HepG2 (cell line): ENCODE results near the gene PLSCR1. TPM values are rescaled to one million over a fixed set of nuclear protein-coding genes. Genes with fewer than 3 reads are reported as not detected.

Experiments used
- ATAC-seq: fragments of 200-7000 bp; cut with Tn5 transposase; 3 replicates; pipeline ENCODE4 v1.9.1; 2020; ENCODE audit warnings: mild to moderate bottlenecking, moderate library complexity
- BruUV-seq: library from RNA; stranded (reverse); fragments of 400-500 nt; replicated peaks from 2 replicates; lab custom pipeline; 2021; lab: Mats Ljungman, UMichigan
- CTCF ChIA-PET: fragments of 300-600 bp; formaldehyde crosslinking; extraction: SDS; loops from one replicate; lab custom pipeline; 2021; ENCODE audit warnings: low total read pairs, inconsistent platforms, low intra/inter-chr PET ratio; lab: Yijun Ruan, JAX
- POLR2A ChIA-PET: fragments of 350-600 bp; sonication (Branson Sonifier 250); formaldehyde crosslinking; loops from one replicate; lab custom pipeline; 2020; ENCODE audit warnings: antibody characterized with exemption, inconsistent platforms; lab: Yijun Ruan, JAX
- DNase-seq: peaks from one replicate; pipeline ENCODE4 v3.0.0-alpha.2; 2015; ENCODE audit warnings: low spot score
- FAIRE-seq: peaks from 3 replicates; lab custom pipeline; 2011; peaks lifted over from hg19 to GRCh38; lab: Jason Lieb, UNC
- H2AFZ ChIP-seq: one replicate; pipeline ENCODE4 v1.6.1; 2011; ENCODE audit warnings: low read length, inconsistent platforms
- H3K27ac ChIP-seq: fragments of 300-600 bp; 3 replicates; pipeline ENCODE4 v1.8.0; 2011; ENCODE audit warnings: mixed run types, mild to moderate bottlenecking, mixed read lengths, low read length, inconsistent platforms; ENCODE audit not compliant: insufficient read depth; ENCODE audit errors: extremely low read length
- H3K27me3 ChIP-seq, 2 experiments: fragments of 200-600 bp in 1 of 2; 2 replicates in 1 of 2; 3 replicates in 1 of 2; pipeline versions ENCODE4 v1.6.0 to v1.8.0; 2011; ENCODE audit warnings: low read length in 2 of 2, mild to moderate bottlenecking in 2 of 2, moderate library complexity in 2 of 2, inconsistent platforms in 1 of 2; ENCODE audit not compliant: insufficient read depth in 2 of 2, control insufficient read depth in 1 of 2
- H3K36me3 ChIP-seq, 2 experiments: fragments of 200-600 bp in 1 of 2; replicated peaks in 1 of 2; 2 replicates in 1 of 2; 3 replicates in 1 of 2; pipeline versions ENCODE4 v1.5.1 to v1.8.0; 2011; ENCODE audit warnings: low read length in 2 of 2, inconsistent platforms in 1 of 2; ENCODE audit not compliant: insufficient read depth in 2 of 2, control insufficient read depth in 1 of 2
- H3K4me1 ChIP-seq: 2 replicates; pipeline ENCODE4 v1.5.1; 2012; ENCODE audit warnings: low read length, inconsistent platforms; ENCODE audit not compliant: insufficient read depth
- H3K4me2 ChIP-seq: 2 replicates; pipeline ENCODE4 v1.6.0; 2011; ENCODE audit warnings: low read depth, low read length, inconsistent platforms
- H3K4me3 ChIP-seq, 3 experiments: fragments of 200-600 bp in 1 of 3; sonication (generic), shearing (Covaris generic) in 1 of 3; replicated peaks in 1 of 3; 2 replicates each; pipeline ENCODE4 v1.5.1; 2011 to 2016; ENCODE audit warnings: low read length in 3 of 3, inconsistent platforms in 2 of 3, low read depth in 2 of 3, mild to moderate bottlenecking in 2 of 3, control low read depth in 1 of 3, mixed read lengths in 1 of 3; ENCODE audit not compliant: insufficient read depth in 1 of 3
- H3K79me2 ChIP-seq: one replicate; pipeline ENCODE4 v1.6.1; 2011; ENCODE audit warnings: low read length, inconsistent platforms; ENCODE audit not compliant: insufficient read depth
- H3K9ac ChIP-seq: 2 replicates; pipeline ENCODE4 v1.6.0; 2011; ENCODE audit warnings: mild to moderate bottlenecking, low read depth, low read length, inconsistent platforms; ENCODE audit not compliant: insufficient read depth
- H3K9me3 ChIP-seq: 2 replicates; pipeline ENCODE4 v1.5.1; 2012; ENCODE audit warnings: mild to moderate bottlenecking, low read length
- H4K20me1 ChIP-seq: 2 replicates; pipeline ENCODE4 v1.6.0; 2011; ENCODE audit warnings: inconsistent platforms, mild to moderate bottlenecking, low read length, moderate library complexity; ENCODE audit not compliant: insufficient read depth
- ARNT2 ChIP-seq: sonication (generic); formaldehyde crosslinking; IDR thresholded peaks from 2 replicates; pipeline ENCODE4 v1.8.0; 2022; ENCODE audit warnings: mild to moderate bottlenecking, low read depth, missing genetic modification reagents, moderate library complexity
- FOXK2 ChIP-seq: fragments of 450-650 bp; IDR thresholded peaks from 2 replicates; pipeline ENCODE4 v1.6.1; 2016
- FOXM1 ChIP-seq: sonication (generic); formaldehyde crosslinking; IDR thresholded peaks from 2 replicates; pipeline ENCODE4 v1.5.0; 2020; ENCODE audit warnings: missing genetic modification reagents
- KDM3A ChIP-seq: IDR thresholded peaks from 2 replicates; pipeline ENCODE4 v1.6.1; 2018; ENCODE audit warnings: low read depth, missing compliant biosample characterization
- MTA1 ChIP-seq: sonication (generic); formaldehyde crosslinking; IDR thresholded peaks from 2 replicates; pipeline ENCODE4 v1.4.0; 2020; ENCODE audit warnings: missing genetic modification reagents, mild to moderate bottlenecking, borderline replicate concordance
- SATB2 ChIP-seq: sonication (generic); formaldehyde crosslinking; IDR thresholded peaks from 2 replicates; pipeline ENCODE4 v1.5.0; 2020; ENCODE audit warnings: missing genetic modification reagents
- SMAD3 ChIP-seq: sonication (generic); formaldehyde crosslinking; IDR thresholded peaks from 2 replicates; pipeline ENCODE4 v1.4.0; 2020; ENCODE audit warnings: missing genetic modification reagents
- TGIF2 ChIP-seq: IDR thresholded peaks from 2 replicates; pipeline ENCODE4 v1.6.1; 2016; ENCODE audit warnings: control low read depth, missing compliant biosample characterization
- TSC22D2 ChIP-seq: sonication (generic); formaldehyde crosslinking; IDR thresholded peaks from 2 replicates; pipeline ENCODE4 v1.5.1; 2020; ENCODE audit warnings: missing genetic modification reagents, mild to moderate bottlenecking, borderline replicate concordance
- ZNF7 ChIP-seq: IDR thresholded peaks from 2 replicates; pipeline ENCODE4 v1.6.1; 2016; ENCODE audit warnings: missing biosample characterization, missing genetic modification reagents
- ZNF724P ChIP-seq: sonication (generic); formaldehyde crosslinking; IDR thresholded peaks from 2 replicates; pipeline ENCODE4 v1.8.0; 2022; ENCODE audit warnings: missing genetic modification reagents, borderline replicate concordance
- WGBS: methylation state at CpG from one replicate; pipeline ENCODE4 v1.1.6; 2017; ENCODE audit warnings: low lambda C conversion rate; 5-methylcytosine and 5-hydroxymethylcytosine counted together
- in situ Hi-C: cut with HindIII; loops from 2 replicates; pipeline ENCODE4 v1.10.0; 2017; ENCODE audit warnings: low pct_unique_long_range_greater_than_20kb; ENCODE audit not compliant: extremely low pct_ligation_motif_present
- intact Hi-C: fragments of 100-400 bp; cut with micrococcal nuclease; formaldehyde crosslinking; loops from one replicate; pipeline ENCODE4 v1.10.0; 2022; ENCODE audit not compliant: unreplicated experiment
- polyA plus RNA-seq, 8 experiments: library from polyadenylated mRNA; depleted of rRNA in 3 of 8; stranded (reverse) in 7 of 8; unstranded in 1 of 8; fragments of >200 nt; fragmentation: Illumina TruSeq in 4 of 8; extraction: Trizol in 4 of 8; gene quantifications; 2 replicates each; pipeline versions ENCODE4 v1.2.1 to v1.2.3, GENCODE V29; 2011 to 2016; ENCODE audit warnings: low read depth in 4 of 8, missing spikeins in 1 of 8, mixed read lengths in 1 of 8; ENCODE audit not compliant: insufficient read depth in 1 of 8
- total RNA-seq, 5 experiments: library from RNA; depleted of rRNA; stranded (reverse); fragments of >200 nt; fragmentation: Illumina TruSeq; extraction: Trizol; gene quantifications; 2 replicates each; pipeline ENCODE4 v1.2.3, GENCODE V29; 2016; ENCODE audit warnings: low read depth in 1 of 5
- TF ChIP-seq, protein P1 (sequence below): sonication (generic); formaldehyde crosslinking; IDR thresholded peaks from 2 replicates; pipeline ENCODE4 v1.8.0; 2022; ENCODE audit warnings: missing genetic modification reagents, low read depth, mild to moderate bottlenecking, borderline replicate concordance
- TF ChIP-seq, protein P2 (sequence below): sonication (generic); formaldehyde crosslinking; IDR thresholded peaks from 2 replicates; pipeline ENCODE4 v1.5.1; 2020; ENCODE audit warnings: mild to moderate bottlenecking, missing genetic modification reagents, borderline replicate concordance

PLSCR1 gene
- total and polyA plus RNA-seq, 2 of the 13 experiments (the other 11 are each of a cell fraction or from before 2014, with no cell fraction given): 33.8 to 34.1 TPM

GRCh38 chr3:146470425-146470990, 73.9 kb downstream of the PLSCR1 start:
- H3K4me1 ChIP-seq: no peaks in the 10 kb centered on the region
- in situ Hi-C loops (no loop called here), intact Hi-C loops (no loop called here)
- H4K20me1 ChIP-seq: no peaks in the 10 kb centered on the region
- H2AFZ ChIP-seq: no peak overlapping the region
- WGBS: 45% methylated on average over 9 of the region's 9 CpGs
- no peak overlapping the region for H3K9ac ChIP-seq
- DNase-seq (no peak), FAIRE-seq (no peak), ATAC-seq (no peak)
- no peak overlapping the region for H3K4me2 ChIP-seq
- BruUV-seq: no TSS peak
- POLR2A ChIA-PET: no interaction called here
- H3K4me3 ChIP-seq: no peak overlapping the region
- H3K36me3 ChIP-seq: no peaks in the 10 kb centered on the region
- no peak overlapping the region for H3K27ac ChIP-seq
- H3K79me2 ChIP-seq: no peaks in the 10 kb centered on the region
- no peaks in the 10 kb centered on the region for H3K9me3 ChIP-seq
- no peak for TF ChIP-seq TSC22D2 (CRISPR knock-in tag)
- TF ChIP-seq, protein P1, sequence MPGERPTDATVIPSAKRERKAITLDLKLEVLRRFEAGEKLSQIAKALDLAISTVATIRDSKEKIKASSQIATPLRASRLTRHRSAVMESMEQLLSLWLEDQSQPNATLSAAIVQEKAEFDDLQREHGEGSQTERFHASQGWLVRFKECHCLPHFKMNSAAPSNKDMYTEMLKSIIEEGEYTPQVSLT (CRISPR knock-in tag): no peak
- TF ChIP-seq SATB2 (CRISPR knock-in tag): no peak
- TF ChIP-seq TGIF2 (CRISPR knock-in tag): no peak
- no peak for TF ChIP-seq MTA1 (CRISPR knock-in tag)
- TF ChIP-seq, all 625 proteins: peak for 0
- CTCF ChIA-PET: no interaction called here
- H3K27me3 ChIP-seq: no peaks in the 10 kb centered on the region

DNA sequence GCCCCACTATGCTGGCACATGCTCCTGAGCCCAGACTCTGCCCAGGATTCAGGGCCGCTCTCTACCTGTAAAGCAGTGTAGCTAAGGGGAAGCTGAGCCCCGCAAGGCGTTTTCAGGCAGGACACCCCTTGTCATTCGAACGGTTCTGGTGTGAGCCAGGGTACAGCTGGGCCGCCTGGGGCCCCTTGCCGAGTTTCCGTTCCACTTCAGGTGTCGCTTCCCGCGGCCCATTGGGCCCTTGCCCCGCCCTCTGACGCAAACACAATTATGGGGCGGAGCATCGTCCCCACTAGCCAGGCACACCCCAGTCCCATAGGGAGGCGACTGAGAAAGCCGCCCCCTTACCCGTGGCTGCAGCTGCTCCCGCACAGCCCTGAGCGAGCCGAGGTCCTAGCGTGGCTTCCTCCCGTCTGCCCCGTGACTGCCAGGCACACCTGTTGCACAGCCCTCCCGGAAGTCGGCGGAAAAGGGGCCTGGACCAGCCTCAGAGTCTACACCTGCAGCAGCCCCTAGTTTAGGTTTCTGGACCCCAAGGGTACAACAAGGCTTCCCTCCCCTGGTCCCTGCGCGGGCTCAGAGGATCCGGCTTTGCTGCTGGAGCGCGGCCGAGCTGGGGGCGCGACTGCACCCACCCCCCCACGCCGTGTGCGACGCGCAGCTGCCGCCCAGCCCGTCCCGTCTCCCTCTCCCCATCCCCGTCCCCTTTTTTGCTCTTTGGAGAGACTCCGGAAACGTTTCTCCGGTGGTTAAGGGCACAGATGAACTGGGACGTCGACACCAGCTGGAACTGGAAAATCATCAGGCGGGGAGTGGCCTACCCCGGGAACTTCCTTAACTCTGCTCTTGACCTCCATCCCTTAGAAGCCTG, 75.0 kb downstream of the PLSCR1 start, which contains the start of gene PLSCR2:
Gene PLSCR2 (minus strand): TSS at position 412 of the 868 bp plus-strand sequence. CDS start 9,657 bp downstream, outside the sequence.
- Histone ChIP-seq H3K4me3 (no peak within 1 kb of the TSS), H3K79me2 (no peaks in the 10 kb centered on the region), H3K27me3 (no peaks in the 10 kb centered on the region), H3K9me3 (no peaks in the 10 kb centered on the region), H4K20me1 (no peaks in the 10 kb centered on the region), H3K4me1 (no peaks in the 10 kb centered on the region), H3K4me2 (peak within 1 kb of the TSS; percentile 18; the same call in 1 of the 2 replicates), H3K36me3 (no peaks in the 10 kb centered on the region), H2AFZ (no peak within 1 kb of the TSS), H3K27ac (no peak within 1 kb of the TSS), H3K9ac (no peak within 1 kb of the TSS)
- ATAC-seq (peak; percentile 54), FAIRE-seq (no peak), DNase-seq (no peak)
- WGBS: 34% methylated on average over 8 of the region's 51 CpGs
- ChIA-PET CTCF (no interaction called here), POLR2A (no interaction called here)
- intact Hi-C loops (no loop called here), in situ Hi-C loops (no loop called here)
- TF ChIP-seq ARNT2 (CRISPR knock-in tag): no peak
- no peak for TF ChIP-seq ZNF724P (CRISPR knock-in tag)
- TF ChIP-seq KDM3A (CRISPR knock-in tag): no peak
- TF ChIP-seq FOXM1 (CRISPR knock-in tag): no peak
- no peak for TF ChIP-seq SMAD3 (CRISPR knock-in tag)
- TF ChIP-seq, protein P2, sequence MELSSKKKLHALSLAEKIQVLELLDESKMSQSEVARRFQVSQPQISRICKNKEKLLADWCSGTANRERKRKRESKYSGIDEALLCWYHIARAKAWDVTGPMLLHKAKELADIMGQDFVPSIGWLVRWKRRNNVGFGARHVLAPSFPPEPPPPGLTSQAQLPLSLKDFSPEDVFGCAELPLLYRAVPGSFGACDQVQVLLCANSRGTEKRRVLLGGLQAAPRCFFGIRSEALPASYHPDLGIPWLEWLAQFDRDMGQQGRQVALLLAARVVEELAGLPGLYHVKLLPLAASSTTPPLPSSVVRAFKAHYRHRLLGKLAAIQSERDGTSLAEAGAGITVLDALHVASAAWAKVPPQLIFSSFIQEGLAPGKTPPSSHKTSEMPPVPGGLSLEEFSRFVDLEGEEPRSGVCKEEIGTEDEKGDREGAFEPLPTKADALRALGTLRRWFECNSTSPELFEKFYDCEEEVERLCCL (CRISPR knock-in tag): no peak
- TF ChIP-seq ZNF7 (CRISPR knock-in tag): no peak
- TF ChIP-seq FOXK2: no peak
- no TSS peak for BruUV-seq
